Neural progenitor cell (in vitro differentiated cells): ENCODE results near the gene C19orf67.

Experiments
- CTCF ChIP-seq: fragments of 200-600 bp; sonication (generic); IDR thresholded peaks from 2 replicates; pipeline ENCODE4 v1.5.1; 2017; ENCODE audit warnings: antibody characterized with exemption, mild to moderate bottlenecking
- EZH2 ChIP-seq: fragments of 200-600 bp; sonication (generic); IDR thresholded peaks from 2 replicates; pipeline ENCODE4 v1.6.1; 2017; ENCODE audit warnings: antibody characterized with exemption, mild to moderate bottlenecking, moderate library complexity

- TF ChIP-seq CTCF = no peak
- no peak for TF ChIP-seq EZH2
Measured at GRCh38 chr19:14094854-14095253, 9.3 kb upstream of the C19orf67 start.
